Left renal cortex interstitium (tissue), 4 donors: ENCODE measurements around the gene OR4N5. TPM values are rescaled to one million over a fixed set of nuclear protein-coding genes. Genes with fewer than 3 reads are reported as not detected.

ENCODE experiments used
- DNase-seq, 4 donors: peaks; one replicate each; pipeline ENCODE4 v3.0.0-alpha.2; 2013; ENCODE audit warnings: low read depth in 4 of 4, low spot score in 2 of 4, missing footprints in 1 of 4
- polyA plus RNA-seq, 4 donors: library from polyadenylated mRNA; unstranded; fragments of 120-200 nt; gene quantifications; one replicate each; pipeline ENCODE4 v1.2.1, GENCODE V29; 2013; ENCODE audit not compliant: insufficient read length in 4 of 4

Gene OR4N5
- polyA plus RNA-seq, 4 donors = not detected

GRCh38 chr14:20194101-20194500 is 55.5 kb downstream of the OR4N5 start:
- no peak for DNase-seq

Other genes starting within 250 kb of the OR4N5 start
- gene OR4K5, start 218.2 kb upstream of the OR4N5 start, polyA plus RNA-seq = not detected
- gene OR4K1, start 207.9 kb upstream of the OR4N5 start, polyA plus RNA-seq = not detected
- gene OR4K15, start 163.2 kb upstream of the OR4N5 start, polyA plus RNA-seq = not detected
- gene OR4Q2, start 136.7 kb upstream of the OR4N5 start, polyA plus RNA-seq = not detected
- gene OR4K14, start 119.5 kb upstream of the OR4N5 start, polyA plus RNA-seq = not detected
- not detected for gene OR4K13, start 102.8 kb upstream of the OR4N5 start, polyA plus RNA-seq
- gene OR4L1, start 78.8 kb upstream of the OR4N5 start, polyA plus RNA-seq = not detected
- gene OR4K17, start 28.1 kb upstream of the OR4N5 start, polyA plus RNA-seq = under 1 TPM in 3 of 4 donors, not detected in 1; 0.03 to 0.05 (median 0.05) TPM
- gene OR11G2, start 52.1 kb downstream of the OR4N5 start, polyA plus RNA-seq = under 1 TPM in 1 of 4 donors, not detected in 3; 0.05 TPM
- not detected for gene OR11H6, start 84.9 kb downstream of the OR4N5 start, polyA plus RNA-seq
- under 1 TPM; 0.32 to 0.69 (median 0.54) TPM for gene OR11H7, start 90.2 kb downstream of the OR4N5 start, polyA plus RNA-seq
- gene OR11H4, start 100.5 kb downstream of the OR4N5 start, polyA plus RNA-seq = under 1 TPM in 1 of 4 donors, not detected in 3; 0.14 TPM
- gene TTC5, start 167.1 kb downstream of the OR4N5 start, polyA plus RNA-seq = 10 to 100 TPM; 26.3 to 32.4 (median 28.9) TPM
- 100 to 1,000 TPM; 108 to 134 (median 109) TPM for gene CCNB1IP1, start 194.5 kb downstream of the OR4N5 start, polyA plus RNA-seq
- 10 to 100 TPM; 41.5 to 71.9 (median 56.7) TPM for gene PARP2, start 204.8 kb downstream of the OR4N5 start, polyA plus RNA-seq